Ovary (tissue), 9 donors: ENCODE results near the gene SLC24A4. TPM values are rescaled to one million over a fixed set of nuclear protein-coding genes. Genes with fewer than 3 reads are reported as not detected.

Experiments used
- DNase-seq, 5 donors: peaks; one replicate each; pipeline ENCODE4 v3.0.0-alpha.2; 2019 to 2020
- H3K27ac ChIP-seq, 2 donors: fragments of 200-600 bp; one replicate each; pipeline versions ENCODE4 v1.5.1 to v1.8.0; 2019 to 2022
- H3K27me3 ChIP-seq: fragments of 200-600 bp; one replicate; pipeline ENCODE4 v1.8.0; 2022
- H3K36me3 ChIP-seq: fragments of 200-600 bp; sonication (generic); one replicate; pipeline ENCODE4 v1.5.1; 2019
- H3K4me1 ChIP-seq: one replicate; pipeline ENCODE4 v1.8.1; 2013; ENCODE audit warnings: mild to moderate bottlenecking, moderate library complexity; ENCODE audit not compliant: insufficient read depth
- H3K4me3 ChIP-seq: fragments of 200-600 bp; sonication (generic); one replicate; pipeline ENCODE4 v1.5.1; 2017
- H3K9me3 ChIP-seq, 2 donors: fragments of 200-600 bp in 1 of 2; sonication (generic) in 1 of 2; one replicate each; pipeline versions ENCODE4 v1.5.1 to v1.8.1; 2013 to 2019; ENCODE audit warnings: mild to moderate bottlenecking in 1 of 2, moderate library complexity in 1 of 2
- CTCF ChIP-seq, 3 donors: fragments of 450-650 bp in 2 of 3; fragments of 200-600 bp in 1 of 3; IDR thresholded peaks; one replicate each; pipeline versions ENCODE4 v1.5.1 to v1.8.0; 2016 to 2022; ENCODE audit warnings: antibody characterized with exemption in 3 of 3, mild to moderate bottlenecking in 1 of 3
- EP300 ChIP-seq: sonication (generic); formaldehyde crosslinking; IDR thresholded peaks from one replicate; pipeline ENCODE4 v1.6.1; 2017; ENCODE audit warnings: antibody characterized with exemption
- POLR2A ChIP-seq: fragments of 450-650 bp; IDR thresholded peaks from one replicate; pipeline ENCODE4 v1.6.1; 2017; ENCODE audit warnings: antibody characterized with exemption, mild to moderate bottlenecking, moderate library complexity
- WGBS, 3 donors: extraction: QIAGEN DNeasy Blood & Tissue Kit in 1 of 3; methylation state at CpG; one replicate each; pipeline versions ENCODE4 v1.1.5 to v1.1.7; 2013 to 2017; 5-methylcytosine and 5-hydroxymethylcytosine counted together
- intact Hi-C, 4 donors: fragments of 100-400 bp; cut with DNase I; formaldehyde crosslinking; loops; one replicate each; pipeline versions ENCODE4 v1.11.0 to v1.15.1; 2022 to 2023
- polyA plus RNA-seq, 2 donors: library from polyadenylated mRNA; stranded (reverse); fragments of 200-250 nt in 1 of 2; fragments of 350-450 nt in 1 of 2; fragmentation: Illumina TruSeq in 1 of 2; extraction: RNeasy Lipid Tissue Mini Kit (QIAGEN cat#74804) in 1 of 2; gene quantifications; one replicate each; pipeline ENCODE4 v1.2.3, GENCODE V29; 2013 to 2014
- total RNA-seq, 7 donors: library from RNA; depleted of rRNA in 2 of 7; stranded (reverse); fragments of >200 nt in 2 of 7; fragmentation: NEBNext Ultra II Directional in 3 of 7; extraction: Animal tissue kit (Norgen Biotek cat#: 25700) in 3 of 7; gene quantifications; one replicate each; pipeline versions ENCODE4 v1.1.0 to v1.2.4, GENCODE V29; 2016 to 2023
- donor health status: DM: no; HTN: no; CAD: no; lungs with moderate emphysema.
- donor health status: DM: no; HTN: no; CAD: no.
- donor health status: Bipolar disorder and iron deficiency.
- donor health status: DM: yes; HTN: yes; CAD: no.
- donor health status: DM: no; HTN: no; CAD: no.
- donor health status: DM: yes; HTN: yes; CAD: no.

The SLC24A4 gene
- total and polyA plus RNA-seq, 9 donors: 0.10 to 0.98 (median 0.24) TPM

DNA sequence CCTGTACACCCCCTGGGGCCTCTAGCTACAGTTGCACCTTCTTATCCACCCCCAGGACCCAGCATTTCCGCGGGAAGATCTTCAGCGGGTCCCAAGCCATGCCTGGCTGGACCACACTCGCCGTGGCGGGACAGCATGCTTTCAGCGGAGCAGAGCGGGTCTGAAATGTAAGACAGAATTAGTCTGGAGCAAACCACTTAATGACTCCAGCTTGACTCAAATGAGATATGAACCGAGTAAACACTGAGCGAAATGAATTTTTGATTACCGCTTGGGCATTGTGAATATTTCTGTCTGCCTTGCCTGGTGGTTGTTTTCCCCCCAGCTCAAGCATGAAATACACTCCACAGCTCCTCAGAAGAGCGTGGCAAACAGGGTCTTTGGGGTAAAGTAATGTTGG, 60.8 kb downstream of the SLC24A4 start:
- no peak for TF ChIP-seq CTCF (IDR thresholded peaks at IDR 0.05)
- TF ChIP-seq POLR2A: no peak
- no peak for TF ChIP-seq EP300
- Histone ChIP-seq H3K27me3 (no peaks in the 10 kb centered on the region), H3K9me3 (no peaks in the 10 kb centered on the region), H3K4me3 (no peak overlapping the region), H3K27ac (no peak overlapping the region), H3K36me3 (no peaks in the 10 kb centered on the region), H3K4me1 (no peaks in the 10 kb centered on the region)
- intact Hi-C loops: no loop called here
- DNase-seq: no peak
- WGBS, 3 donors: 16 to 44% (median 20%) methylated on average over 12 of the region's 12 CpGs

GRCh38 chr14:92384461-92385133, 61.6 kb downstream of the SLC24A4 start:
- TF ChIP-seq EP300: no peak
- TF ChIP-seq POLR2A: no peak
- TF ChIP-seq CTCF (IDR thresholded peaks at IDR 0.05): no peak
- no peaks in the 10 kb centered on the region for H3K27me3 ChIP-seq
- intact Hi-C loops: no loop called here
- 86 to 90% (median 88%) methylated on average over 5 of the region's 5 CpGs for WGBS, 3 donors
- H3K4me1 ChIP-seq: no peaks in the 10 kb centered on the region
- no peaks in the 10 kb centered on the region for H3K36me3 ChIP-seq
- H3K27ac ChIP-seq: no peak overlapping the region
- H3K9me3 ChIP-seq: no peaks in the 10 kb centered on the region
- no peak overlapping the region for H3K4me3 ChIP-seq
- no peak for DNase-seq

GRCh38 chr14:92385561-92385960, 62.6 kb downstream of the SLC24A4 start:
- WGBS, 3 donors: 69 to 80% (median 72%) methylated on average over 11 of the region's 11 CpGs
- Histone ChIP-seq H3K36me3 (no peaks in the 10 kb centered on the region), H3K9me3 (no peaks in the 10 kb centered on the region), H3K4me1 (no peaks in the 10 kb centered on the region), H3K27ac (no peak overlapping the region), H3K27me3 (no peaks in the 10 kb centered on the region), H3K4me3 (no peak overlapping the region)
- intact Hi-C loops: no loop called here
- TF ChIP-seq CTCF (IDR thresholded peaks at IDR 0.05): no peak
- TF ChIP-seq EP300: no peak
- TF ChIP-seq POLR2A: no peak
- no peak for DNase-seq

DNA sequence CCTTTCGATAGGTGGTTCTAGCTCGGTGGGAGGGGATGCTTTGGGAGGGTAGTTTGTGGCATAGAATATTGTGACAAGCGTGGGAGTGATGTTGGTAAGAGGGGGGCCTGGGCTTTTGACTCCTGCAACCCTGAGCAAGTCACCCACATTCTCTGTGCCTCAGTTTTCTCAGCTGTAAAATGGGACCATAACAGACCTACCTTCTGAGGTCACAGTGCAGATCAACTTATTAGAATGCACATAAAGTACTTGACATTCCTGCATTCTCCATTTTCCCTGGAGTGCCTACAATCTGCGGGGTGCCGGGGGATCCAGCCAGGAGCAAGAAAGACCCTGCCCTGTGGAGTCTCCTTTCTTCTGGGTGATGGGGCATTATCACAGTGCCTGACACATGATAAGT, 63.2 kb downstream of the SLC24A4 start:
- 89 to 94% (median 92%) methylated on average over 5 of the region's 5 CpGs for WGBS, 3 donors
- no peak overlapping the region for H3K27ac ChIP-seq
- H3K4me3 ChIP-seq: no peak overlapping the region
- H3K4me1 ChIP-seq: no peaks in the 10 kb centered on the region
- no peaks in the 10 kb centered on the region for H3K9me3 ChIP-seq
- TF ChIP-seq CTCF (IDR thresholded peaks at IDR 0.05) (no peak), POLR2A (no peak), EP300 (no peak)
- intact Hi-C loops: no loop called here
- no peak for DNase-seq
- no peaks in the 10 kb centered on the region for H3K36me3 ChIP-seq
- H3K27me3 ChIP-seq: no peaks in the 10 kb centered on the region
